T-helper 17 cell (primary cell): ENCODE results near the gene HAT1. TPM values are rescaled to one million over a fixed set of nuclear protein-coding genes. Genes with fewer than 3 reads are reported as not detected.
"Not testable (repeated sequence)": the region's sequence is repeated elsewhere in the genome, so short reads cannot be mapped to it uniquely, and the experiment has no call there.

Source experiments
- ATAC-seq: fragments of 150-1000 bp; cut with Tn5 transposase; 2 replicates; pipeline ENCODE4 v1.10.0; 2021; ENCODE audit warnings: mild to moderate bottlenecking, moderate library complexity
- DNase-seq, 3 donors: peaks; one replicate each; pipeline versions ENCODE4 v3.0.0 to v3.0.0-alpha.2; 2020 to 2021
- H3K9me3 ChIP-seq: one replicate; pipeline ENCODE4 v1.7.0; 2013; ENCODE audit warnings: low read length, mild to moderate bottlenecking; ENCODE audit not compliant: control insufficient read depth, poor library complexity, severe bottlenecking
- H3K27ac Mint-ChIP-seq: one replicate; pipeline ENCODE4 v1.8.0; 2022; ENCODE audit warnings: mild to moderate bottlenecking, moderate library complexity, mixed read lengths
- H3K27me3 Mint-ChIP-seq: one replicate; pipeline ENCODE4 v1.8.0; 2022; ENCODE audit warnings: mixed read lengths
- H3K36me3 Mint-ChIP-seq: one replicate; pipeline ENCODE4 v1.8.0; 2022; ENCODE audit warnings: low read depth, mixed read lengths
- H3K4me1 Mint-ChIP-seq: one replicate; pipeline ENCODE4 v1.8.0; 2022; ENCODE audit warnings: mild to moderate bottlenecking, mixed read lengths
- H3K4me3 Mint-ChIP-seq: one replicate; pipeline ENCODE4 v1.8.0; 2022; ENCODE audit warnings: mild to moderate bottlenecking, moderate library complexity, mixed read lengths
- total RNA-seq, 4 donors: library from RNA in 2 of 4; stranded (reverse) in 2 of 4; gene quantifications; one replicate each; pipeline ENCODE4 v1.2.3 and lab custom pipeline; 2022 to 2026

Gene HAT1
- total RNA-seq, 2 donors from 2014 or later, result 20.8 to 22.3 TPM

GRCh38 chr2:171965661-171966060 lies 43.4 kb downstream of the HAT1 start:
- no peak for DNase-seq
- H3K36me3 Mint-ChIP-seq, result peaks cover 4% of the 10 kb centered on the region
- H3K27me3 Mint-ChIP-seq, result no peaks in the 10 kb centered on the region
- H3K4me3 Mint-ChIP-seq, result no peak overlapping the region
- ATAC-seq, result peak; percentile 60
- H3K4me1 Mint-ChIP-seq, result peaks cover 4% of the 10 kb centered on the region
- H3K9me3 ChIP-seq, result no peaks in the 10 kb centered on the region
- no peak overlapping the region for H3K27ac Mint-ChIP-seq

- Mint-ChIP-seq H3K27ac (no peak overlapping the region), H3K36me3 (peaks cover 4% of the 10 kb centered on the region), H3K4me3 (no peak overlapping the region), H3K27me3 (no peaks in the 10 kb centered on the region), H3K4me1 (peaks cover 4% of the 10 kb centered on the region)
- ATAC-seq, result peak; percentile 37
- no peaks in the 10 kb centered on the region for H3K9me3 ChIP-seq
- no peak for DNase-seq
These were observed 44.0 kb downstream of the HAT1 start for GRCh38 chr2:171966235-171966634.

GRCh38 chr2:171966688-171967087 lies 44.4 kb downstream of the HAT1 start:
- Mint-ChIP-seq H3K36me3 (peaks cover 4% of the 10 kb centered on the region), H3K27me3 (no peaks in the 10 kb centered on the region), H3K4me1 (peaks cover 4% of the 10 kb centered on the region), H3K27ac (no peak overlapping the region), H3K4me3 (no peak overlapping the region)
- DNase-seq (no peak), ATAC-seq (no peak)
- H3K9me3 ChIP-seq, result no peaks in the 10 kb centered on the region

- peaks cover 7% of the 10 kb centered on the region for H3K4me1 Mint-ChIP-seq
- H3K36me3 Mint-ChIP-seq, result peaks cover 8% of the 10 kb centered on the region
- no peaks in the 10 kb centered on the region for H3K9me3 ChIP-seq
- no peak overlapping the region for H3K4me3 Mint-ChIP-seq
- DNase-seq (no peak), ATAC-seq (no peak)
- no peaks in the 10 kb centered on the region for H3K27me3 Mint-ChIP-seq
- no peak overlapping the region for H3K27ac Mint-ChIP-seq
These were observed 46.2 kb downstream of the HAT1 start for GRCh38 chr2:171968509-171968908.

- no peak for DNase-seq
- no peaks in the 10 kb centered on the region for H3K9me3 ChIP-seq
- no peak overlapping the region for H3K4me3 Mint-ChIP-seq
- peaks cover 6% of the 10 kb centered on the region for H3K4me1 Mint-ChIP-seq
- ATAC-seq, result no peak
- H3K27me3 Mint-ChIP-seq, result no peaks in the 10 kb centered on the region
- H3K27ac Mint-ChIP-seq, result no peak overlapping the region
- peaks cover 4% of the 10 kb centered on the region for H3K36me3 Mint-ChIP-seq
These were observed 50.2 kb downstream of the HAT1 start for GRCh38 chr2:171972329-171972982.

GRCh38 chr2:171979103-171979502 lies 56.8 kb downstream of the HAT1 start:
- Mint-ChIP-seq H3K36me3 (peaks cover 17% of the 10 kb centered on the region), H3K4me3 (no peak overlapping the region), H3K4me1 (peaks cover 9% of the 10 kb centered on the region), H3K27ac (no peak overlapping the region), H3K27me3 (no peaks in the 10 kb centered on the region)
- no peak for ATAC-seq
- no peak for DNase-seq
- no peaks in the 10 kb centered on the region for H3K9me3 ChIP-seq

- H3K27me3 Mint-ChIP-seq, H3K27ac Mint-ChIP-seq, H3K4me3 Mint-ChIP-seq, H3K36me3 Mint-ChIP-seq, ATAC-seq, DNase-seq, H3K4me1 Mint-ChIP-seq, H3K9me3 ChIP-seq: not testable (repeated sequence)
These were observed 61.7 kb downstream of the HAT1 start for GRCh38 chr2:171983924-171984323.

GRCh38 chr2:171985076-171985475 lies 62.8 kb downstream of the HAT1 start:
- H3K9me3 ChIP-seq, result no peaks in the 10 kb centered on the region
- no peak overlapping the region for H3K27ac Mint-ChIP-seq
- H3K4me3 Mint-ChIP-seq, result no peak overlapping the region
- ATAC-seq, result no peak
- H3K36me3 Mint-ChIP-seq, result peaks cover 4% of the 10 kb centered on the region
- peaks cover 2% of the 10 kb centered on the region for H3K4me1 Mint-ChIP-seq
- no peak for DNase-seq
- H3K27me3 Mint-ChIP-seq, result no peaks in the 10 kb centered on the region

- Mint-ChIP-seq H3K4me3 (no peak overlapping the region), H3K27ac (no peak overlapping the region), H3K4me1 (peaks cover 5% of the 10 kb centered on the region), H3K36me3 (peaks cover 4% of the 10 kb centered on the region), H3K27me3 (no peaks in the 10 kb centered on the region)
- ATAC-seq (no peak), DNase-seq (no peak)
- no peaks in the 10 kb centered on the region for H3K9me3 ChIP-seq
These were observed 64.5 kb downstream of the HAT1 start for GRCh38 chr2:171986778-171987177.

GRCh38 chr2:171991027-171991426 lies 68.8 kb downstream of the HAT1 start:
- Mint-ChIP-seq H3K27ac (no peak overlapping the region), H3K27me3 (peaks cover 31% of the 10 kb centered on the region), H3K4me1 (peaks cover 3% of the 10 kb centered on the region), H3K4me3 (no peak overlapping the region), H3K36me3 (no peaks in the 10 kb centered on the region)
- no peak for ATAC-seq
- DNase-seq, result no peak
- H3K9me3 ChIP-seq, result no peaks in the 10 kb centered on the region

- ATAC-seq (no peak), DNase-seq (no peak)
- H3K36me3 Mint-ChIP-seq, result no peaks in the 10 kb centered on the region
- peaks cover 12% of the 10 kb centered on the region for H3K4me1 Mint-ChIP-seq
- H3K27me3 Mint-ChIP-seq, result peaks cover 38% of the 10 kb centered on the region
- H3K4me3 Mint-ChIP-seq, result no peak overlapping the region
- H3K27ac Mint-ChIP-seq, result no peak overlapping the region
- H3K9me3 ChIP-seq, result no peaks in the 10 kb centered on the region
These were observed 73.3 kb downstream of the HAT1 start for GRCh38 chr2:171995586-171995985.

GRCh38 chr2:171996021-171996420 lies 73.8 kb downstream of the HAT1 start:
- no peak for DNase-seq
- Mint-ChIP-seq H3K4me1 (peaks cover 10% of the 10 kb centered on the region), H3K4me3 (no peak overlapping the region), H3K27me3 (peaks cover 38% of the 10 kb centered on the region), H3K36me3 (no peaks in the 10 kb centered on the region), H3K27ac (no peak overlapping the region)
- no peak for ATAC-seq
- no peaks in the 10 kb centered on the region for H3K9me3 ChIP-seq

- not testable (repeated sequence) for H3K4me3 Mint-ChIP-seq, DNase-seq, H3K9me3 ChIP-seq, ATAC-seq, H3K4me1 Mint-ChIP-seq, H3K27ac Mint-ChIP-seq, H3K36me3 Mint-ChIP-seq
- peaks cover 38% of the 10 kb centered on the region for H3K27me3 Mint-ChIP-seq
These were observed 74.8 kb downstream of the HAT1 start for GRCh38 chr2:171997031-171997430.

GRCh38 chr2:171999161-171999560 lies 76.9 kb downstream of the HAT1 start:
- Mint-ChIP-seq H3K4me1 (peaks cover 10% of the 10 kb centered on the region), H3K27me3 (peaks cover 24% of the 10 kb centered on the region), H3K36me3 (no peaks in the 10 kb centered on the region), H3K4me3 (peak overlapping the region; percentile 92), H3K27ac (no peak overlapping the region)
- no peaks in the 10 kb centered on the region for H3K9me3 ChIP-seq
- ATAC-seq, result peak; percentile 2
- DNase-seq, result no peak
